Limb (tissue), 2 donors: Measurements from ENCODE around the gene LTC4S.
A peak's percentile ranks its signal among the peaks of the same experiment; 100 is the strongest.
"Not testable (repeated sequence)": the region's sequence is repeated elsewhere in the genome, so short reads cannot be mapped to it uniquely, and the experiment has no call there.

Experiments used
- DNase-seq, 2 donors: peaks; one replicate each; pipeline ENCODE4 v3.0.0-alpha.2; 2016; ENCODE audit errors: extremely low spot score in 2 of 2

LTC4S gene

GRCh38 chr5:179769271-179769670 lies 24.5 kb upstream of the LTC4S start:
- no peak for DNase-seq

GRCh38 chr5:179769796-179770195 lies 24.0 kb upstream of the LTC4S start:
- no peak for DNase-seq

GRCh38 chr5:179771311-179771895 lies 22.4 kb upstream of the LTC4S start:
- no peak for DNase-seq

GRCh38 chr5:179772351-179772750 lies 21.4 kb upstream of the LTC4S start:
- no peak for DNase-seq

GRCh38 chr5:179773686-179774040 lies 20.1 kb upstream of the LTC4S start:
- no peak for DNase-seq

- DNase-seq = no peak
Observed at GRCh38 chr5:179774442-179774841, 19.3 kb upstream of the LTC4S start.

GRCh38 chr5:179776411-179776938 lies 17.3 kb upstream of the LTC4S start:
- no peak for DNase-seq

- DNase-seq = no peak
Observed at GRCh38 chr5:179777456-179777855, 16.3 kb upstream of the LTC4S start.

GRCh38 chr5:179777909-179778308 lies 15.9 kb upstream of the LTC4S start:
- DNase-seq = no peak

- DNase-seq = no peak
Observed at GRCh38 chr5:179778591-179778990, 15.2 kb upstream of the LTC4S start.

- DNase-seq = no peak
Observed at GRCh38 chr5:179779826-179780225, 14.0 kb upstream of the LTC4S start.

- no peak for DNase-seq
Observed at GRCh38 chr5:179780362-179780761, 13.4 kb upstream of the LTC4S start.

- no peak for DNase-seq
Observed at GRCh38 chr5:179781846-179782245, 11.9 kb upstream of the LTC4S start.

GRCh38 chr5:179783128-179783527 lies 10.7 kb upstream of the LTC4S start:
- DNase-seq = no peak

GRCh38 chr5:179786861-179787260 lies 6.9 kb upstream of the LTC4S start:
- DNase-seq = no peak

- DNase-seq = no peak
Observed at GRCh38 chr5:179788193-179788854, 5.5 kb upstream of the LTC4S start.

GRCh38 chr5:179789278-179789677 lies 4.5 kb upstream of the LTC4S start:
- not testable (repeated sequence) for DNase-seq

- DNase-seq = peak in 1 of 2 donors; percentile 29
Observed at GRCh38 chr5:179791881-179792611, 1.7 kb upstream of the LTC4S start.

- DNase-seq = peak in 1 of 2 donors; percentile 31
Observed at GRCh38 chr5:179792612-179793467, 946 bp upstream of the LTC4S start.

- peak in 1 of 2 donors; percentile 34 for DNase-seq
Observed at GRCh38 chr5:179794171-179794570, 385 bp downstream of the LTC4S start.

- DNase-seq = no peak
Observed at GRCh38 chr5:179794575-179794974, 789 bp downstream of the LTC4S start.
